ENCODE measurements around the gene HOXC5.

HOXC5 gene

DNA sequence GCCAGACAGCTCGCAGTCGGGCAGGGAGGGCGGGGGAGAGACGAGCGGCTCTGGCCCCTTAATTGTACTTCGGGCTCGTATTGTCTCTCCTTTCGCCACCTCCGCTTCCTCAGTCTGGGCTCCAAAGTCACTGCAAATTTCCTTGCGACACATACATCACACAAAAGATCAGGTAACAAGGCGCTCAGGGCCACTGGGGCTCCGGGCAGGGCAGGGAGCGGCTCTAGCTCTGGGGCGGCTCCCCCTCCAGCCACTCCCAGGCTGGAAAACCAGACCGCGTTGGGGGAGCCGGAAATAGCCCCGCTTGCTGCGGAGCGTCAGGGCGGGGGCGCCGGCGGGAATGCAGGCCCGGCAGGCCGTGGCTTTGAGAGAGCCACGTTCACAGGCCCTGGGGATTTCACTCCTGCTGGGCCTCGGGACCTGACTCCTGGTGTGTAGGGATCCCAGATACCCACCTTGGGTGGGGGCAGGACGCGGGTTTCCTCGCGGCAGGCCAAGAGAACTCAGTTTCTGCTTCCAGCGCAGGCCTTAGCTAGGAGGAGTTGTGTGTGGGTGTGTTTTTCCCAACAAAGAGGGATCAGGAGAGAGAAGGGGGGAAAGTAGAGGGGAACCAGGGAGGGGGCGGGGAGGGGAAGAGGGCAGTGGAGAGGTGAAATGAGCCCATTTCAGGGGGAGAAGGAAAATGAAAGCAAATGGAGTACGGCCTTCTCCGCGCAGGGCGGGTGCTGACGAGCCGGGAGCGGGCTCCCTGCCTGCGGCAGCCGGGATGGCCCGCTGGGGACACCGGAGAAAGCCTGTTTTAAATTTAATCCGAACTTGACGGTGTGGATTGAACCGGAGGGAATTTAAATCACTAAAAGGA, 37.2 kb upstream of the HOXC5 start:
- in situ Hi-C loops (cut with MboI; ENCODE audit: low sequenced_read_pairs): no loop called here

DNA sequence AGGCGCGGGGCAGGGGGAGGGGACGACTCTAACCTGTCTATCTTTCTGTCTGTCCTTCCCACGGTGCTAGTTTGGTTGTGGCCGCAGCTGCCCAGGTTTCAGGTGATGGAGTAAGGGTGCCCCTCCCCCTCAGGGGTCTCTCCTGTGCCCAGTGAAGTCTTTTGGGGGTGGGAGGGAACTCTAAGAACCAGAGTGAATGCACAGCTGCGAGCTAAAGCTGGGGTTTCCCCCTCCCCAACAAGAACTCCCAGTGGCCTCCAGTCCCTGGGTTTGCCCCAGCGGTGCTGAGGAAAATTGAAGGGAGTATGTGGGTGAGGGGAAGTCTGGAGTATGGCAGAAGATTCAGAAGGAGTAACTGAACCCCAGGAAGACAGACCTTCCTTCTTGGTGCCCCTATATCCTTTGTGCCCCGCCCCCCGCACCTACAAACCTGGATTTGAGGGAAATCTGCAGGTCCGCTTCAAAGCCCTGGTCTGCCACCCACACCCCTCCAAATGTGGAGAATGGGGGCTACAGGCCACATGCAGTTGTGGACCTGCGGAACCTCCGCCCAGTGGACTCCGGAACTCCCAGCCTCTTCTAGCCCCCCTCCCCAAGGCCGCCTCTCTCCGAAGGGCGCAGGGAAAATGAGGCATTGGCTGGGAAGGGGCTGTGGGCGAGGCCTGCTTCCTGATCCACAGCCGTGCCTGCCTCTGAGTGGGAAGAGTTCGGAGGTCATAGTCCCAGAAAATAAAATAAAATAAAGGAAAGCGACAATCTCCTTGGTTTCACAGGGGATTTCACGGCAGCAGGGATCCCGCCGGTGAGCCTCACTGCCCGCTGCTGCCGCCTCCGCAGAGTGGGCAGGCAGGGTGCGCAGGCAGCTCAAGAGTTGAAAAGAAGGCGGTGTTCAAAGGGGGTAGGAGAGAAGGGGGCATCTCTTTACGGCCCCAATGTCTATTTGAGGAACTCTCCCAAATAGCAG, 36.3 kb upstream of the HOXC5 start:
- in situ Hi-C loops (cut with MboI; ENCODE audit: low sequenced_read_pairs): no loop called here

DNA sequence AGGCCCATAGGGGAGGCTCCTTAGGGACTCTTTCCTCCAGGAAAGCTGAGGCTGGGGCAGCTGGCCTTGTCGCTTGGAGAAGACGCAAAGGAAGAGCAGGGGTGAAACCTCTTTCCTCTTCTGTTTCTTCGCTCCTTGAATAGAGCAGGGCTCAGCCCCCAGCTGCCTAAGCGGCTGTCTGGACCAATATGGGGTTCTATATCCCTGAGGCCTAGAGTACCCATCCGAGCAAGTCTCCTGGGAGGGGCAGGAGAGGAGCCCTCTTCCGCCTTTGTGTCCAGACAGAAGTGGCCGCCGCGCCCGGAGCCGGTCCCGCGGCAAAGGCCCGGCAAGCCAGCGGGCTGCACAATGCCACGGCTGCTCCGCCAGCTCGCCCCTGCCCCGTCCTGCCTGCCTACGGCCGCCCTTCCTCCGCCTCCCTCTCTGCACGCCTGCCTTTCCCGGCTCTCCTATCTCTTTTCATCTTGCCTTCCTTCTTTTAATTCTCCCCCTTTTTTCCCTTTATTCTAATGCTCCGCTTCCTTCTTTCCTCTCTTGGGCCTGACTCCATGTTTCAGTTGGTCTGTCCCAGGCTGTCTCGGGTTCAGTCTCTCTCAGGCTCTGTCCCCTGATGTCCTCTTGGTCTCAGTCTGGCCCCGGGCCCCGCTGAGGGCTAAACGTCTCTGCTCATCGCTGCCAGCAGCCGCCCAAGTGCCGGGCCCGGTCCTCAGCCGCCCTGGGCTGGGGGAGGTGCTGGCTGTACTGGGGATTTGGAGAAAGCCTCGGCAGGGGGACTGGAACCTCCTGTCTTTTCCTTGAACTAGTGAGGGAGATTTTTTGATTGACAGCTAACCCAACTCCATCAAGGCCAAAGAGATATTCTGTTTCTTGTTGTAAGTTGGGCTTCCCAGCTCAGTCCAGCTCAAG, 35.4 kb upstream of the HOXC5 start:
- in situ Hi-C loops (cut with MboI; ENCODE audit: low sequenced_read_pairs): no loop called here

DNA sequence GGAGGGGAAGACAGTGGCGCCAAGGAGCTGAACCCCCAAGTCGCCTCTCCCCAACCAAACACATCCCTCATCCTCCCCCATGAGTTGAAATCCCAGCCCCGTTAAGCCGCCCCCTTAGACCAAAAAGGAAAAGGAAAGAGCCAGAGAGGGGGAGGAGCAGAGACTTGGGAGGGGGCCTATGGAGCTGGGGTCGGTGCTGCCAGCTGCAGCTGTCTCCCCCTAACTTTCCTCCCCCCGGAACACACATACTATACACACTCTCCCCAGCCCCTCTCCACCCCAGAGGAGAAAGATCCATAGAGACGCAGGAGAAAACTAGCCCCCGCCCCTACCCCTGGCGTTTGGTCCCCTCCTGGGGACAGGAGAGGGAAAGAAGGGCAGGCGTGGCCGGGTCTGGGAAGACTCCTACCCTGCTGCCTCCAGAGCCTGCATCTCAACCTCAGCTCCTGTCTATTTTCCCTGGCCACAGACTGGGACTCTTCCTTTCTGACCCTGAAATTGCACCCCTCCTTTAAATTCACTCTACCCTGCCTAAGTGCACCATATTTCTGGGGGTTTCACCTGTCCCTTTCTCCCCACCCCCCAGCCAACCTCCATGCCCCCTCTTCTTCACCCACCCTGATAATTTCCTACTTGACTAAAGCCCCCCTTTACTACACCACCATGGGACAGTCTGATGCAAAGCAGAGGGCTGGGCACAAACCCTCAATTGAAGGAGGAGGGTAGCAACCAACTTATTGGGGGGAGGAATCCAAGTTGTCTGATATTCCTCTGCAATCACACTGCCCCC, 34.5 kb upstream of the HOXC5 start:
- in situ Hi-C loops (cut with MboI; ENCODE audit: low sequenced_read_pairs): no loop called here

DNA sequence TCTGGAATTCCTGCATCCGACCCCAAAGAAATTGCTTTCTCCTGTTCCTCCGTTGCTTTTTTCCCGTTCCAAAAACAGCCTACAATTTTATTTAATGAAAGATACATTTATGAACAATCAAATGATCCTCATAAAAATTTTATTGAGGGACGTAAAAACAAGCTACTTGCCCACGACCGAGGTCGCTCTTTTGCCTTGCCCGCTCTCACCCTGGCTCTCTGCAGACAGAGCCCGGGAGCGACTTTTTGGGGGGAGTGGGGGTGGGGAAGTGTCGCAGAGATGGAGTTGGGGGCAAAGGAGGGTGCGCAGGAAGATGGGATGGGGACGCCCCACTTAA, 34.0 kb upstream of the HOXC5 start:
- in situ Hi-C loops (cut with MboI; ENCODE audit: low sequenced_read_pairs): no loop called here

DNA sequence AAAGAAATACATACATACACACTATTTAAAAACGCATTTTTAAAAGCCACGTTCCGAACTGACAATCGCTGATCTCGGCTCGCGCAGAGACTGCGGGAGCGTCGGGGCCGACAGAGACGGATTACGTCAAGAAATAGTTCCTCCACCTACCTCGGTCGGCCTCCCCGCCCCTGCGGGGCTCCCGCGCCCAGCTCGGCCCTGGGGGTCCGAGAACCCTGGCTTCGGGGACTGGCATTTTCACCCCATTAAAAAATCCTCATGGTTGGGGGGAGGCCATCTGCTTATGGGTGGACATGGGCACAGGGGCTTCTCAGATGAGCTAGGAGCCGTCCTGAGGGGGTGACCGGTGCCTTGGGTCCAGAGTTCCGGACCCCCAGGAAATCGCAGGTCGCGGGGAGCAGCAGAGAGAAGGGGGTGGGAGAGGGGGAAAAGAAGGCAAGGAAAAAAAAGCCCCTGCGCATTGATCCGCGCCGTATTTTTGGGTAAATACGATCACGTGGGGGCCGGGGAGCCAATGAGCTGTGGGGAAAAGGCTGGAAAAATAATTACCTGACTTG, 33.2 kb upstream of the HOXC5 start:
- in situ Hi-C loops (cut with MboI; ENCODE audit: low sequenced_read_pairs): loop anchor here (25.0 kb wide), 1 partner anchor 213 kb away; no protein-coding TSS in a partner anchor

DNA sequence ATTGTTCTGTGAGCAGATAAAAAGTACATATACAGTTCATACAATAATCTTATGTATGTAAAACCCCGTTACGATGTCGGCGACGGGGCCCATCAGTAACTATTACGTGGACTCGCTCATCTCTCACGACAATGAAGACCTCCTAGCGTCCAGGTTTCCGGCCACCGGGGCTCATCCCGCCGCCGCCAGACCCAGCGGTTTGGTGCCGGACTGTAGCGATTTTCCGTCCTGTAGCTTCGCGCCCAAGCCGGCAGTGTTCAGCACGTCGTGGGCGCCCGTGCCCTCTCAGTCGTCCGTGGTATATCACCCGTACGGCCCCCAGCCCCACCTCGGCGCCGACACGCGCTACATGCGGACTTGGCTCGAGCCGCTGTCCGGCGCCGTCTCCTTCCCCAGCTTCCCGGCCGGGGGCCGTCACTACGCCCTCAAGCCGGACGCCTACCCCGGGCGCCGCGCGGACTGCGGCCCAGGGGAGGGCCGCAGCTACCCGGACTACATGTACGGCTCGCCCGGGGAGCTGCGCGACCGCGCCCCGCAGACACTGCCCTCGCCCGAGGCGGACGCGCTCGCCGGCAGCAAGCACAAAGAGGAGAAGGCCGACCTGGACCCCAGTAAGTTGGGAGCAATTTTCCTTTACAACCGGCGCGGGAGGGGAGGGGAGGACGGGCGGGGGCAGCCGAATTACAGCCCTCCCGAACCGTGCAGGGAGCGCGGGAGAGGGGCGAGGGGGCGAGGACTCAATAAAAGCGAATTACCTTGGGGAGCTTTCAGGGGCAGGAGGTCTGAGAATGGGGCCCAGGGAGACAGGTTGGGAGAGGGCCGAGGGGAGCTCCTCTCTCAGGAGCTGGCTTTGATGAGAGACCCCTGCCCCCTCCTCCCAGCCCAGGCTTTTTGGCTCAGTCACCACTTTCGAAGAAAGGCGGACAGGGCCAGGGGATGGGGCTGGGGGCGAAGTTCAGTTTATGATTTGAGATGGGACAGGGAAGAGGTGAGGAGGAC, 32.4 kb upstream of the HOXC5 start, which contains the start of gene HOXC9:
TSS of gene HOXC9 (plus strand) at position 46 of the 999 bp plus-strand sequence. CDS start at position 74, 28 bp downstream.
- in situ Hi-C loops (cut with MboI; ENCODE audit: low sequenced_read_pairs): loop anchor here (25.0 kb wide), 1 partner anchor 212 kb away; no protein-coding TSS in a partner anchor

DNA sequence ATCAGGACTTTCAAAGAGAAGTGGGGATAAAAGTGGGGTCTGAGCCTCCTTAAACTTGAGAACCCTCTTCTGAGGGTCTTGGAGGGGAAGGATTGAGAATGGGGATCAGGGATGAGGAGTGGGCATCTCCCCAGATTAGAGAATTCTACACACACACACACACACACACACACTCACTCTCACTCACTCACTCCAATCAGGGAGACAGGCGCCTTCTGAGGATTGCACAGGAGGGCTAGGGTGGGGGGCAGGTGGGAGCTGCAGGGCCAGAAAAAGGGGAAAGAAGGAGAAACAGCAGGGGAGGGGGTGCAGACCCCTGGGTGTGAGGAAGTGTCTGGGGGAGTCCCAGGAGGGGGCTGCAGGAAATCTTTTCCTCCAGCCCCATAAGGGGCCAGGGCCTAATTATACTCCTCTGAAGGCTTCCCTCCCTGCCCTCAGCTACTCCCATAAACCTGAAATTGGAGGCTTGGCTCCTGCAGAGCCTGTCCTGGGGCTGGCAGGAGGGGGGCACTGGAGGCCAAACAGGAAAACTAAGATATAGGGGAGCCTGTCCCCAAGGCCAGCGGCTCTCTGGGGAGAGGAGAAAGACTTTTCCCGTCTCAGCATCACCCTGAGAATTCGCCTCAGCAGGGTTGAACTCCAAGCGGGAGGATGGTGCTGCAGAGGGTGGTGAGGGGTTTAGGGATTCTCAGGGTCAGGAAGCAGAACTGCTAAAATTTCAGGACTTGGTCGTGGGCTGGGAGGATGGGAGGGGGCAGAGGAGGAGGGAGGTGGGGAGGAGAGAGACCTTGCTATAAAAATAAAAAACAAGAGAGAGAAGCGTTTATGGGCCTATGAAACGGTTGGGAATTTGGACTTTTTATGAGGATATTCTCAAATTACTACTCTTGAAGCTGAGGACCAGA, 31.3 kb upstream of the HOXC5 start:
- in situ Hi-C loops (cut with MboI; ENCODE audit: low sequenced_read_pairs): loop anchor here (25.0 kb wide), 1 partner anchor 211 kb away; no protein-coding TSS in a partner anchor

DNA sequence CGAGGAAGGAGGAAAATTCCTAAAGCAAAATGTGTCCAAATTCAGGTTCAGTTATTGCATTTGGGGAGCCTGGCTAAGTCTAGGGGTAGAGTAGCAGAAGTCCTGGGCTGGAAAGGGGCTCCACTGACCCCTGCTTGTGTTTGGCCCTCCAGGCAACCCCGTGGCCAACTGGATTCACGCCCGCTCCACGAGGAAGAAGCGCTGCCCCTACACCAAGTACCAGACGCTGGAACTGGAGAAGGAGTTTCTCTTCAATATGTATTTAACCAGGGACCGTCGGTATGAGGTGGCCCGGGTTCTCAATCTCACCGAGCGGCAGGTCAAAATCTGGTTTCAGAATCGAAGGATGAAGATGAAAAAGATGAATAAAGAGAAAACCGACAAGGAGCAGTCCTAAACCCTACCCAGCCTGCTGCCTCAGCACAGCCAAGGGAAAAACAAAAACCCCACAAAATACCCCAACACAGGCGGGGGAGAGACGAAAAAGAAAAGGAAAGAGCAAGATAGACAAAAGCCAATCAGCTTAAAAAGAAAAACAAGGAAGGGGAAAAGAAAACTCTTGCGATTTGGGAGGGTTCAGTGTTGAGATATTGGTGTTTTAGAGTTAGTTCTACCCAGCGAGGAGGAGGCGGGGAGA, 30.5 kb upstream of the HOXC5 start:
- in situ Hi-C loops (cut with MboI; ENCODE audit: low sequenced_read_pairs): loop anchor here (25.0 kb wide), 1 partner anchor 210 kb away; no protein-coding TSS in a partner anchor

DNA sequence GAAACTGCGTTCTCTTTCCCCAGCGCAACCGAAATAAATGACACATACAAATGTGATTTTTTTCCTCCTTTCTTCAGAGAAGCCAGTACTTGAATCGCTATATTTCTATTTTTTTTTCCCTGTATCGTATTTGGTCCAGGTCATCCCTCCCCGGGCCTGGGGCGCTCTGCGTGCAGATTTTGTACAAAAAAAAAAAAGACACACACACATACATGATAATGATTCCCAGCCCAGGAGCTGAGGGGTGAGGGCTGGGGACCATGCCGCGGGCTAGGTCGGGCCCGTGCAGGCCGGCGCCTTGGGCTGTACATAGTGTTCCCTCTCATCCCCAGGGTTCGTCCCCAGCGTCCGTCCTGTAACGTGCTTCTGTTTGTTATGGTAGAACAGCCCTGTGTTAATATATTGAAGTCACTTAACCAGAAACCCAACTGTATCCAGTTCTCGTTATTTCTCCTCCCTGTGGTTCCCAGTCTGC, 29.9 kb upstream of the HOXC5 start:
- in situ Hi-C loops (cut with MboI; ENCODE audit: low sequenced_read_pairs): loop anchor here (25.0 kb wide), 1 partner anchor 209 kb away; no protein-coding TSS in a partner anchor

DNA sequence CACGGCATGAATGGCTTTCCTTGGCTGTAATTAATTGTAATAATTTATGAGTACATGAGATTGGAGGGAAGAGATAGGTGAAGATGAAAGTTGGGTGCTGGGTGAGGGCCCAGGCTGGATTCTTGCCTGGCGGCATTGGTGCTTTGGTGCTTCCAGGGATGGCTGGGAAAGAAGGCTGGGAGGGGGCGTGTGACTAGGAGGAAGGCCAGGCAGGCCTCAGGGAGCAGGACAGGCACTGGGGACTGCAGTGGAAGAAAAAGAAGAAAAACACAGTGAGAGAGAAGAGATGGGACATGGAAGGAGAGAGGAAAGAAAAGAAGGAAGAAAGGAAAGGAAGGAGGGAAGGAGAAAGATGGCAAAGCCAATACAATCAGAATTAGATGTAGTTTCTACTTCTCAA, 29.2 kb upstream of the HOXC5 start:
- in situ Hi-C loops (cut with MboI; ENCODE audit: low sequenced_read_pairs): loop anchor here (25.0 kb wide), 1 partner anchor 209 kb away; no protein-coding TSS in a partner anchor

DNA sequence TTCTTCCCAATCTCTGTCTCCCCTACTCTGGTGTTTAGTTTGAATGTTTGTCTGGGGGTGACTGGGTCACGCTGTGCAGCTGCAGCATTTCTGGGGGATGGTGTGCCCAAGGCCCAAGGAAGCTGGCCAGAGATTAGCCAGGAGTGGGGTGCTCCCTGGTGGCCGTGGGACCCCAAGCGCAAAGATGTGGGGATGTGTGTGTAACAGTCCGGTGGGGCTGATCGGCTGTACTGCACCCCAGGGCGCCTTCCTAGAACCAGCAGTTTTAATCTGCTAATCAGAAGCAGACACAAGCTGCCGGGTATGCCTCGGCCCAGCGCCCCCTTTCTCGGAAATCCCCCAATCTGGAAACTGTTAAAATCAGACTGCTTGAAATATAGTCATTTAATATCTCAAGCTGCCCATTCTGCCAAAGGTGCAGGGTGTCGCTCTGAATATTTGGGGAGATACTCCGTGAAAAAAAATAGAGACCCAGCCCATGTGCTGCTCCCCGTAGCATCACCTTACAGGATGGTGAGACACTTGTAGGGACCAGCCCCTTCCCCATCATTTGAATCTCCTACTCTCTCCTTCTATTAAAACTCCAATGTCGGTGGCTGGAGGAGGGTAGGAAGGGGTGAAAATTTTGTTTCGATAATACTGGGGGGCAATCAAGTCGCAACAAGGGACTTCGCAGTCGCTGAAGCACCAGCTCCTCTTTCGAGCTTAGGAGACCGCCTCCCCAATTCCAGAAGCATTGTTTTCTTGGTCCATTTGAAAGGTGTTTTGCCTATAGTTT, 28.6 kb upstream of the HOXC5 start:
- in situ Hi-C loops (cut with MboI; ENCODE audit: low sequenced_read_pairs): loop anchor here (25.0 kb wide), 1 partner anchor 208 kb away; no protein-coding TSS in a partner anchor

DNA sequence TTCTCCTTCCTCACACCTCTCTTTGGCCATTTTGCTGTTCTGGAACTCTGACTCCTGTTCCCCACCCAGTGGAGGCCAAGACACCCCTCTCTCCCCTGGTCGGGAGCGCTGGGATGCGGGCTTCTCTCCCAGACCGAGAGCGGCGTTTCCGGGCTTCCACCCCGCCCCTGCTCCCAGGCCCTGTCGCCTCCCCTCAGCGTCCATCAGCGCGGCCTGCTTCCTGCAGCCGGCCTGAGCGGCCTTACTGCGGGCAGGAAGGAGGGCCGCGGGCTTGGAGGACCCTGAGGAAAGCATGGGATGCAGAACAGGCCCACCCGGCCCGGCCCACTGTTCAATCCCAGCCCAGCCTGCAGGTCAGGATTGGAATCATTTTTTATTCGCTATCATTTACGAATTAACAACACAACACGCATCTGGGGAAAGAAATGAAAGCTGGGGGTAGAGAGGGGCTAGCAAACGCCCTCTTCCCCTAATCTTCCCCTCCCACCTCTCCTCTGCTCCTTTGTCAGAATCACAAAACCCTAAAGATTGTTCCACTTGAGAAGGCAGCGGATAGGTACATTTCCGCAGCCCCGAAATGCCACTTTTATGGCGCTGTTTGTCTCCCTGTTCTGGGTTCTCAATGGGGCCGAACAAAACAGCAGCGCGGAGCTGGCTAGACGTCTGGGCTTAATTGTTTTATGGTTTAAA, 27.9 kb upstream of the HOXC5 start:
- in situ Hi-C loops (cut with MboI; ENCODE audit: low sequenced_read_pairs): loop anchor here (25.0 kb wide), 1 partner anchor 207 kb away; no protein-coding TSS in a partner anchor

DNA sequence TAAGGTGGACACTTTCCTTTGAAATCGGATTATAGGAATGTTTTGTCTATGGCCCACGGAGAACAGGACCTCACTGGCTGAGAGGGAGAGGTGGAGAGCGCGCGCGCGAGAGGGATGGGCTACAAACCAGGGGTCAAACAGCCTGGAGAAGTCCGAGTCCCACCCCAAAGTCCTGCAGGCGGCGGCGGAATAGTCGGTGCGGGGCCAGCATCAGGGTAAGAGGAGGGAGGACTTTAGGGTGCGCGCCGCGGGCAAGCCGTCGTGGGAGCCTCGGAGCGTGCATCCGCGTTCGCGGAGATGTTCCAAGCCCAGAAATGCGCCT, 27.4 kb upstream of the HOXC5 start:
- in situ Hi-C loops (cut with MboI; ENCODE audit: low sequenced_read_pairs): loop anchor here (25.0 kb wide), 1 partner anchor 207 kb away; no protein-coding TSS in a partner anchor

Measured in hTERT RPE-1 (cell line).